ENCODE data around the gene COL6A2. TPM values are rescaled to one million over a fixed set of nuclear protein-coding genes. Genes with fewer than 3 reads are reported as not detected.

Gene COL6A2
- total and polyA plus RNA-seq, 2 of the 13 experiments (the other 11 are each of a cell fraction or from before 2014, with no cell fraction given) = 0.07 to 0.41 TPM

- TF ChIP-seq ZHX1 (CRISPR knock-in tag; IDR thresholded peaks at IDR 0.05; ENCODE audit: low read depth) = no peak
Measured at GRCh38 chr21:46138383-46138970, 40.6 kb downstream of the COL6A2 start (continued).

GRCh38 chr21:46139686-46140085 is 41.8 kb downstream of the COL6A2 start:
- BruUV-seq (replicated peaks) = no TSS peak
- Histone ChIP-seq H3K9ac (ENCODE audit: insufficient read depth, low read depth, low read length) (no peak overlapping the region), H3K27me3 (ENCODE audit: control insufficient read depth in 1 of 2, insufficient read depth in 2 of 2, low read length in 2 of 2) (no peaks in the 10 kb centered on the region), H3K9me3 (ENCODE audit: low read length) (no peaks in the 10 kb centered on the region), H3K4me2 (ENCODE audit: low read depth, low read length) (no peak overlapping the region), H3K27ac (ENCODE audit: extremely low read length, insufficient read depth, low read length) (no peak overlapping the region), H3K4me1 (ENCODE audit: insufficient read depth, low read length) (peaks cover 7% of the 10 kb centered on the region; the same call in 1 of the 2 replicates), H3K4me3 (replicated peaks in 1 of 3; ENCODE audit: insufficient read depth in 1 of 3, low read depth in 2 of 3, low read length in 3 of 3) (no peak overlapping the region), H3K79me2 (ENCODE audit: insufficient read depth, low read length) (no peaks in the 10 kb centered on the region), H3K36me3 (replicated peaks in 1 of 2; ENCODE audit: control insufficient read depth in 1 of 2, insufficient read depth in 2 of 2, low read length in 2 of 2) (peaks cover 13 to 20% of the 10 kb centered on the region in 2 experiments; a peak in 4 of 5 replicates), H4K20me1 (ENCODE audit: insufficient read depth, low read length) (peaks cover 16% of the 10 kb centered on the region; the same call in 1 of the 2 replicates), H2AFZ (ENCODE audit: low read length) (no peak overlapping the region)
- FAIRE-seq (no peak), DNase-seq (ENCODE audit: low spot score) (no peak), ATAC-seq (no peak)
- 98% methylated on average over 12 of the region's 15 CpGs for WGBS (ENCODE audit: low lambda C conversion rate)
- POLR2A ChIA-PET = no interaction called here
- in situ Hi-C loops (cut with HindIII; ENCODE audit: extremely low pct_ligation_motif_present, low pct_unique_long_range_greater_than_20kb) = no loop called here
- intact Hi-C loops (cut with micrococcal nuclease; ENCODE audit: unreplicated experiment) = no loop called here
- CTCF ChIA-PET (ENCODE audit: low intra/inter-chr PET ratio, low total read pairs) = no interaction called here
- TF ChIP-seq HNRNPK (IDR thresholded peaks at IDR 0.05; ENCODE audit: low read depth, low read length, poor library complexity, severe bottlenecking) (no peak), FOXA1 (IDR thresholded peaks at IDR 0.05) (no peak), FOXA1 (CRISPR knock-in tag; IDR thresholded peaks at IDR 0.05) (no peak), ZFY (CRISPR knock-in tag; IDR thresholded peaks at IDR 0.05) (no peak), NFIC (IDR thresholded peaks at IDR 0.05; ENCODE audit: low read length) (no peak), ZNF251 (CRISPR knock-in tag; IDR thresholded peaks at IDR 0.05) (no peak), CHD4 (IDR thresholded peaks at IDR 0.05; ENCODE audit: borderline replicate concordance, low read length) (no peak), PHF21A (CRISPR knock-in tag; IDR thresholded peaks at IDR 0.05) (no peak), ETV5 (CRISPR knock-in tag; IDR thresholded peaks at IDR 0.05; ENCODE audit: borderline replicate concordance) (no peak), BHLHE40 (IDR thresholded peaks at IDR 0.05; ENCODE audit: low read length) (no peak), WIZ (CRISPR knock-in tag; IDR thresholded peaks at IDR 0.05) (no peak), HDAC6 (IDR thresholded peaks at IDR 0.05; ENCODE audit: low read depth, low read length) (no peak), MED8 (CRISPR knock-in tag; IDR thresholded peaks at IDR 0.05; ENCODE audit: insufficient replicate concordance) (no peak), CTCF (CRISPR knock-in tag; IDR thresholded peaks at IDR 0.05) (no peak), ZNF362 (CRISPR knock-in tag; IDR thresholded peaks at IDR 0.05; ENCODE audit: borderline replicate concordance) (no peak), SUZ12 (IDR thresholded peaks at IDR 0.05; ENCODE audit: low read depth, low read length) (no peak), KLF6 (CRISPR knock-in tag; IDR thresholded peaks at IDR 0.05) (no peak), ZKSCAN1 (IDR thresholded peaks at IDR 0.05; ENCODE audit: low read length) (no peak), ZNF337 (CRISPR knock-in tag; IDR thresholded peaks at IDR 0.05; ENCODE audit: borderline replicate concordance, low read depth) (no peak)
